HG03432 (cell line): ENCODE results near the gene NAT16.
"Not testable (repeated sequence)": the region's sequence is repeated elsewhere in the genome, so short reads cannot be mapped to it uniquely, and the experiment has no call there.

Experiments
- ATAC-seq: cut with Tn5 transposase; IDR thresholded peaks from one replicate; pipeline ENCODE4 v1.9.1; 2021; ENCODE audit warnings: mild to moderate bottlenecking, moderate library complexity; ENCODE audit not compliant: unreplicated experiment

The NAT16 gene

GRCh38 chr7:101202603-101202918 lies 22.5 kb upstream of the NAT16 start:
- ATAC-seq, result no peak

- no peak for ATAC-seq
Measured at GRCh38 chr7:101201695-101202602, 21.9 kb upstream of the NAT16 start.

GRCh38 chr7:101200862-101201599 lies 20.9 kb upstream of the NAT16 start, which contains the start of gene MOGAT3:
MOGAT3 (minus strand) TSS chr7:101201036; CDS start chr7:101200854, 182 bp downstream.
- ATAC-seq, result no peak

GRCh38 chr7:101200504-101200861 lies 20.4 kb upstream of the NAT16 start:
- ATAC-seq, result no peak

GRCh38 chr7:101199522-101199921 lies 19.4 kb upstream of the NAT16 start:
- ATAC-seq, result not testable (repeated sequence)

- no peak for ATAC-seq
Measured at GRCh38 chr7:101198476-101198875, 18.4 kb upstream of the NAT16 start.

- ATAC-seq, result no peak
Measured at GRCh38 chr7:101197991-101198390, 17.9 kb upstream of the NAT16 start.

GRCh38 chr7:101195884-101196283 lies 15.8 kb upstream of the NAT16 start:
- no peak for ATAC-seq

GRCh38 chr7:101189109-101189508 lies 9.0 kb upstream of the NAT16 start:
- no peak for ATAC-seq

GRCh38 chr7:101186844-101187428 lies 6.8 kb upstream of the NAT16 start:
- ATAC-seq, result no peak

GRCh38 chr7:101186194-101186593 lies 6.1 kb upstream of the NAT16 start:
- ATAC-seq, result no peak

- no peak for ATAC-seq
Measured at GRCh38 chr7:101185258-101185839, 5.3 kb upstream of the NAT16 start.

- ATAC-seq, result no peak
Measured at GRCh38 chr7:101179713-101180112, 380 bp downstream of the NAT16 start.

- no peak for ATAC-seq
Measured at GRCh38 chr7:101179117-101179516, 976 bp downstream of the NAT16 start.

GRCh38 chr7:101177644-101178043 lies 2.4 kb downstream of the NAT16 start:
- no peak for ATAC-seq

GRCh38 chr7:101175664-101176063 lies 4.4 kb downstream of the NAT16 start:
- no peak for ATAC-seq

GRCh38 chr7:101174322-101174854 lies 5.7 kb downstream of the NAT16 start:
- no peak for ATAC-seq

- no peak for ATAC-seq
Measured at GRCh38 chr7:101173752-101174244, 6.3 kb downstream of the NAT16 start.

- no peak for ATAC-seq
Measured at GRCh38 chr7:101172854-101173751, 7.0 kb downstream of the NAT16 start.
